NCI-H69 (cell line): ENCODE data around the gene CETP.
A peak's percentile ranks its signal among the peaks of the same experiment; 100 is the strongest.

Experiments
- DNase-seq: peaks from one replicate; lab custom pipeline; 2025; lab: John Stamatoyannopoulos, UW

Gene CETP

GRCh38 chr16:57021757-57022156 is 60.0 kb downstream of the CETP start:
- DNase-seq = no peak

DNA sequence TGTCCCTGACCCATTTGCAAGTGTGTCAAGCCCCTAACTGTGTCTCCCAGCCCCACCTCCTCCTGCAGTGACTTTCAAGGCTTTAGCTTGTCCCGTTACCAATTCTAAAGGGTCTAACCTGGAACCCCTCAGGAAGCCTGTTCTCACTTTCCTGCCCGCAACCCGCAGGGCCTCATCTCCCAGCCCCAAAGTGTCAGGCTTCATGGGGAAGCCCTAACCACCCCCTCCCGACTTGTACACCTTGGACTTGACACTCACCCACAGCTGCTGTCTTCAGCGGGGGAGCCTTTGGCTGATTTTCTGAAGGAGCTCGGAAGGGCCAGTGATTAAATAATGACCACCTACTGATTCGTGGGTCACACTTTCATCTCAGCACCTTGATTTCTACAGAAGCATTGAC is 60.7 kb downstream of the CETP start:
- no peak for DNase-seq

DNA sequence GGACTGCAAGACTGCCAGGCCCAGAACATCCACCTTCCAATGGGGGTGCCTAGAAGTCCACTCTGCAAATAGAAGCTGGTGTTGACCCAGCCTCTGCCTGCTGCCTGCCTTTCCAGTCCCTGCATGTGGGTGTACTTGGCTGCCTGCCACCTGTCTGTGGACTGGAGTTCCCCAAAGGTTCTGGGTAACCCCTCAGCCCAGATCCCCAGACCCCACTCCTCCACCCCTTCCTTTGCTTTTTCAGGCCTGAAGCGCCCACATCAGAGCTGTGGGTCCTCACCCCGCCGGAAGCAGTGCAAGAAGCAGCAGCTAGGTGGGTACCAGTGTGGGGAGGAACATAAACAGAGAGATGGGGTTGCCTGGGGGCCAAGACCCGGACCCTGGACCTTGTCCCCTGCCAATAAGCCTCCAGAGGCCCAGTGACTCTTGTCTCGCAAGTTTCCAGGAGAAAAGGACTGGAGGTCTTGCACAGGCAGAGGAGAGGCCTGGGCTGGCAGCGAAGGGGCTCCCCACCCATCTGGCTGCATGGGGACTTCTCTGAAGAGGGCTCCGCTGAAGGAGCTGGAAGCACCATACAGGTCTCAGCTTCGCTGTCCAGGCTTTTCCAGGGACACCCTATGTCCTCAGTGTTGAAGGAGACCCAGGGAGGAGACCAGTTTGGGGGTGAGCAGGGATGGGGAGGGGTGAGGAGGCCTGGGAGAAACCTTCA is 61.9 kb downstream of the CETP start:
- no peak for DNase-seq

DNA sequence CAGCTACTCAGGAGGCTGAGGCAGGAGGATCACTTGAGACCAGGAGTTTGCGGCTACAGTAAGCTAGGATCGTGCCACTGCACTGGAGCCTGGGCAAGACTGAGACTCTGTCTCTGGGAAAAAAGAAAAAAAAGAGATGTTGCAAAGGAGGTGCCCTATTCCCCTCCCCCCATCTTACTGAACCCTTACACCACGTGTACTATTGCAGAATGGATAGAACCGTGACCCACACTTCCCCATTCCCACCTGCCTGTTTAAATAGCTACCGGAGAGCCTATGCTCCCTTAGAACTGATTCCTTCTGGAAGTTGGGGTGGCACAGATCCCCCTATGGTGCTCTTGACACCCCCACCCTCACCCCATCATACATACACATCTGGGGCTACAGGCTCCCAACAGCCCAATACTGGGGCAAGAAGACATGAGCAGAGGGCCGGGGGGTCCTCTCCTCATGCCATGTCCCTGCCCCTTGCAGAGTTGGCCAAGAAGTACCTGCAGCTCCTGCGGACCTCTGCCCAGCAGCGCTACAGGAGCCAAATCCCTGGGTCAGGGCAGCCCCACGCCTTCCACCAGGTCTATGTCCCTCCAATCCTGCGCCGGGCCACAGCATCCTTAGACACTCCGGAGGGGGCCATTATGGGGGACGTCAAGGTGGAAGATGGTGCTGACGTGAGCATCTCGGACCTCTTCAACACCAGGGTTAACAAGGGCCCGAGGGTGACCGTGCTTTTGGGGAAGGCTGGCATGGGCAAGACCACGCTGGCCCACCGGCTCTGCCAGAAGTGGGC is 63.3 kb downstream of the CETP start:
- no peak for DNase-seq

- peak; percentile 5 for DNase-seq
Measured at GRCh38 chr16:57025941-57026777, 64.4 kb downstream of the CETP start.

- DNase-seq = no peak
Measured at GRCh38 chr16:57026778-57027062, 65.0 kb downstream of the CETP start.

GRCh38 chr16:57027067-57027466 is 65.3 kb downstream of the CETP start:
- no peak for DNase-seq

GRCh38 chr16:57028086-57028485 is 66.3 kb downstream of the CETP start:
- DNase-seq = peak; percentile 88

DNA sequence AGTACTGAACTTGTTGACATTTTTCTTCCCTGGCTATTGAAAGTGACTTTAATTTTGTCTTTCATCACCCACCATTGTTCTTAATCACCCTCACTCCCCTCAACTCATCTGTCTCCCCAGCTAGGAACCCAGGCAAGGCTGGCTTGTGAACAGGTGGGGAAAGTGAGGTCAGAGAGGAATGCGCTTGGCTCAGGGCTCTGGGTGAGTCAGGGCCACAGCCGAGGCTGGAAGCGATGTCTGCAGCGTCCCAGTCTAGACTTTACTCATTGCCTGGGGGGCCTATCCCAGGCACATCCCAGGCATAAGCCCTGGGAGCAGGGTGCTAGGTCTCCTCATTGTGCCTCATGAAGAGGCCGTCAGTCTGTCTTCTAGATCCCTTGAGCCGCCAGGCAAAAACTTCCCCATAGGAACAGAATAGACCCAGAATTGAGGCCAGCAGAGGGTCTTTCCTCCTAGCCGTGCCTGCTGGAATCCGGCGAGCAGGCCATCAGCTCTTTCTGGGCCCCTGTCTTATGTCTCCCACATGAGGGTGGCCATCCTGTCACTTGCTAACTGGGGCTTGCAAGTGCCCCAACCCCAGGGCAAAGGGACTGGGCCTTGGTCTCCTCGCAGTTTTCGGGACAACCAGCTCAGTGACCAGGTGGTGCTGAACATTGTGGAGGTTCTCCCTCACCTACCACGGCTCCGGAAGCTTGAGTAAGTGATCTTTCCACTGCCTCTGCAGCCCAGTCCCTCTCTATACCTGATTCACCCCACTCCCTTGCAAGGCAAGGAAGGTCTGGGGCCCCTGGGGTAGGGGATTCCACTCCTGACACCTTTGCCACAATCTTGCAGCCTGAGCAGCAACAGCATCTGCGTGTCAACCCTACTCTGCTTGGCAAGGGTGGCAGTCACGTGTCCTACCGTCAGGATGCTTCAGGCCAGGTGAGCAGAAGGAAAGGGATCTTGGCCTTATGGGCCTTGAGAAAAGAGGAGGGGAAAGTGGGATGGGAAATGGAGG is 67.7 kb downstream of the CETP start:
- no peak for DNase-seq

GRCh38 chr16:57030346-57030902 is 68.7 kb downstream of the CETP start:
- DNase-seq = no peak

DNA sequence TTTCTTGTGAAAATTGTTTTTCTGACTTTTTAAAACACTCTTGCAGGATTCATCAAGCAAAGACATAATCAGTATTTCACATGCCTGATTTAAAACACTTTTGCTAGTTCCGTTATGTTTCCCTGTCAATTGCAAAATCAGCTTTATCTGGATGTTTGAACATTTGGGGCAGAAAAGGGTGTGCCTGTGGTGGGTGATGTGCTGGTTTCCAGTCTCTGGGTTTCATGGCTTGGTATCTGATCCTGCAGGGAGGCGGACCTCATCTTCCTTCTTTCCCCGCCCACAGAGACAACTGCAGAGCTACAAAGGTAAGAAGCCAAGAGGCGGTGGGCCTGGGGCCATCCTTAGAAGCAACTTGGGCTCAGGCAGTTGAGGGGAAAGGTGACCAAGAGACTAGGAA is 69.4 kb downstream of the CETP start:
- no peak for DNase-seq

- DNase-seq = no peak
Measured at GRCh38 chr16:57032346-57032745, 70.6 kb downstream of the CETP start.

DNA sequence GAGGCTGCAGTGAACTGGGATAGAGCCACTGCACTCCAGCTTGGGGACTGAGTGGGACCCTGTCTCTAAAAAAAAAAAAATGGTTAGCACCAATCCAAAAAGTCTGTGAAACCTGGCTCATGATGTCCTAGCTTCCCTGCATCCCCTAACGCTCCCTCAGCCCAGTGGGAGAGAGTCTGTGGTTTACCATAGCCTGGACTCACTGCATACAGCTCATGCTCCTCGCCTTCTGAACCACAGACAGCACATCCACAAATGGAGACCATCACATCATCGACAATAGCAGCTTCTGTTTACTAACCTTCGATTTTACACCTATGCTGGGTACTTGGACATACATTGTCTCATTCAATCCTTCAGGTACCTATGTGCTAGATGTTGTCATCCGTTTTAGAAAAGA is 71.2 kb downstream of the CETP start:
- no peak for DNase-seq
